HEK293T (cell line): ENCODE data around the gene ZFPM1.

Source experiments
- CTCF ChIA-PET: fragments of 350-600 bp; formaldehyde crosslinking; extraction: SDS; loops from one replicate; lab custom pipeline; 2021; ENCODE audit warnings: antibody characterized with exemption, inconsistent platforms; lab: Yijun Ruan, JAX
- POLR2A ChIA-PET: fragments of 350-600 bp; formaldehyde crosslinking; extraction: SDS; loops from one replicate; lab custom pipeline; 2020; ENCODE audit warnings: antibody characterized with exemption, inconsistent platforms; lab: Yijun Ruan, JAX
- DNase-seq: peaks from one replicate; pipeline ENCODE4 v3.0.0; 2012; ENCODE audit warnings: mixed read lengths; ENCODE audit errors: extremely low spot score
- ARNT ChIP-seq: fragments of 450-650 bp; IDR thresholded peaks from 2 replicates; pipeline ENCODE4 v1.6.1; 2017; ENCODE audit warnings: mild to moderate bottlenecking
- BHLHE40 ChIP-seq: fragments of 450-650 bp; IDR thresholded peaks from 2 replicates; pipeline ENCODE4 v1.6.1; 2016; ENCODE audit warnings: mild to moderate bottlenecking, moderate library complexity, borderline replicate concordance
- CTBP1 ChIP-seq: fragments of 450-650 bp; IDR thresholded peaks from 2 replicates; pipeline ENCODE4 v1.6.1; 2016; ENCODE audit warnings: borderline replicate concordance
- ELF4 ChIP-seq: fragments of 450-650 bp; IDR thresholded peaks from 2 replicates; pipeline ENCODE4 v1.6.1; 2017; ENCODE audit warnings: antibody characterized with exemption
- FOXA1 ChIP-seq: fragments of 450-650 bp; IDR thresholded peaks from 2 replicates; pipeline ENCODE4 v1.6.1; 2016; ENCODE audit warnings: mild to moderate bottlenecking
- FOXK2 ChIP-seq: fragments of 450-650 bp; IDR thresholded peaks from 2 replicates; pipeline ENCODE4 v1.6.1; 2016; ENCODE audit warnings: mild to moderate bottlenecking
- FOXM1 ChIP-seq: fragments of 450-650 bp; IDR thresholded peaks from 2 replicates; pipeline ENCODE4 v1.6.1; 2017; ENCODE audit warnings: mild to moderate bottlenecking, borderline replicate concordance
- HDGF ChIP-seq: fragments of 450-650 bp; IDR thresholded peaks from 2 replicates; pipeline ENCODE4 v1.6.1; 2017; ENCODE audit warnings: antibody characterized with exemption, borderline replicate concordance
- L3MBTL2 ChIP-seq: fragments of 450-650 bp; conservative IDR thresholded peaks from 2 replicates; pipeline ENCODE4 v1.6.1; 2016; ENCODE audit warnings: mild to moderate bottlenecking
- LEF1 ChIP-seq: fragments of 450-650 bp; IDR thresholded peaks from 2 replicates; pipeline ENCODE4 v1.6.1; 2017; ENCODE audit warnings: mild to moderate bottlenecking, borderline replicate concordance
- NFRKB ChIP-seq: fragments of 450-650 bp; IDR thresholded peaks from 2 replicates; pipeline ENCODE4 v1.6.1; 2016; ENCODE audit warnings: mild to moderate bottlenecking, moderate library complexity
- SP1 ChIP-seq: fragments of 450-650 bp; IDR thresholded peaks from 2 replicates; pipeline ENCODE4 v1.6.1; 2017
- SUZ12 ChIP-seq: fragments of 450-650 bp; IDR thresholded peaks from 2 replicates; pipeline ENCODE4 v1.6.1; 2016; ENCODE audit warnings: mild to moderate bottlenecking
- TARDBP ChIP-seq: fragments of 450-650 bp; IDR thresholded peaks from 2 replicates; pipeline ENCODE4 v1.6.1; 2016
- ZNF384 ChIP-seq: fragments of 450-650 bp; IDR thresholded peaks from 2 replicates; pipeline ENCODE4 v1.6.1; 2016
- TF ChIP-seq, protein P1 (sequence below): fragments of 450-650 bp; IDR thresholded peaks from 2 replicates; pipeline ENCODE4 v1.6.1; 2016

Gene ZFPM1

DNA sequence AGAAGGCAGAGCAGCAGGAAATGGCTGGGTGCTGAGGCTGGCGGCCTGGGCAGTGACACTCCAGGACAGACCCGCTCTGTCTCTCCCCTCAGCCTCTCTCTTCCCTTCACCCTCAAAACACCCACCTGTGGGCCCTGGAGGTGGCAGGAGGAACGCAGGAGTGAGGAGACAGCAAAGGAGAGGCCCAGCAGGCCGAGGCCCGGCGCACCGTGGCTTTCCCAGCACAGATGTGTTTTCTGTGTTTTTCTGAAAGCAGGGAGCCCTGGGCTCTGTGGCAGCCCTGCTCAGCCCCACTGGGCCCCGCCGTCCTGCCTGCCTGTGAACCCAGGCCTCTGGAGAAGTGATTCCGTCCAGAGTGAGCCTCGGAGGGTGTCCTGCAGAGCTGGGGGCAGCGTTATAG is 39.8 kb upstream of the ZFPM1 start:
- TF ChIP-seq ELF4 (no peak), FOXK2 (no peak), ZNF384 (no peak), HDGF (no peak), CTBP1 (no peak), FOXA1 (no peak), BHLHE40 (no peak), NFRKB (no peak), SUZ12 (no peak), SP1 (no peak), LEF1 (no peak), TARDBP (no peak), ARNT (no peak), FOXM1 (no peak), L3MBTL2 (no peak)
- TF ChIP-seq, protein P1, sequence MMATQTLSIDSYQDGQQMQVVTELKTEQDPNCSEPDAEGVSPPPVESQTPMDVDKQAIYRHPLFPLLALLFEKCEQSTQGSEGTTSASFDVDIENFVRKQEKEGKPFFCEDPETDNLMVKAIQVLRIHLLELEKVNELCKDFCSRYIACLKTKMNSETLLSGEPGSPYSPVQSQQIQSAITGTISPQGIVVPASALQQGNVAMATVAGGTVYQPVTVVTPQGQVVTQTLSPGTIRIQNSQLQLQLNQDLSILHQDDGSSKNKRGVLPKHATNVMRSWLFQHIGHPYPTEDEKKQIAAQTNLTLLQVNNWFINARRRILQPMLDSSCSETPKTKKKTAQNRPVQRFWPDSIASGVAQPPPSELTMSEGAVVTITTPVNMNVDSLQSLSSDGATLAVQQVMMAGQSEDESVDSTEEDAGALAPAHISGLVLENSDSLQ = no peak
- ChIA-PET POLR2A (no interaction called here), CTCF (no interaction called here)
- DNase-seq = no peak

DNA sequence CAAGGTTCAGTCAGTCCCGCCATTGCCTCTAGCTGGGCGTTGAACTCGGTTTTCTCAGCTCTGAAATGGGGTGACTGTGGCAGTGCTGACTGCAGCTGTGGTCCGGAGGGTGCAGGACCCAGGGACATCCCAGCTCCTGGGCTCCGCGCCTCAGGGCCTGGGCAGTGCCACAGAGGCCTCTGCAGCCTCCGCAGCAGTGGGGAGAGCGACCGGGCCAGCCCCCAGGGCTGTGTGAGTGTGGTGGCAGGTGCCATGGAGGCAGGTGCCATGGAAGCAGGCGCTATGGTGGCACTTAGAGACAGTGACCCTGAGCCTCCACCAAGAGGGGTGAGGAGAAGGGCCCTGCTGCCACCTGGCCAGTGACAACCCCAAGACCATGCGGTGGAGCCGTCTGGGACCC is 39.4 kb upstream of the ZFPM1 start:
- ChIA-PET CTCF (no interaction called here), POLR2A (no interaction called here)
- DNase-seq = no peak
- no peak for TF ChIP-seq L3MBTL2
- no peak for TF ChIP-seq BHLHE40
- TF ChIP-seq HDGF = no peak
- no peak for TF ChIP-seq NFRKB
- no peak for TF ChIP-seq SUZ12
- TF ChIP-seq, protein P1 = no peak
- no peak for TF ChIP-seq FOXK2
- no peak for TF ChIP-seq FOXA1
- no peak for TF ChIP-seq ARNT
- no peak for TF ChIP-seq ZNF384
- TF ChIP-seq LEF1 = no peak
- no peak for TF ChIP-seq ELF4

DNA sequence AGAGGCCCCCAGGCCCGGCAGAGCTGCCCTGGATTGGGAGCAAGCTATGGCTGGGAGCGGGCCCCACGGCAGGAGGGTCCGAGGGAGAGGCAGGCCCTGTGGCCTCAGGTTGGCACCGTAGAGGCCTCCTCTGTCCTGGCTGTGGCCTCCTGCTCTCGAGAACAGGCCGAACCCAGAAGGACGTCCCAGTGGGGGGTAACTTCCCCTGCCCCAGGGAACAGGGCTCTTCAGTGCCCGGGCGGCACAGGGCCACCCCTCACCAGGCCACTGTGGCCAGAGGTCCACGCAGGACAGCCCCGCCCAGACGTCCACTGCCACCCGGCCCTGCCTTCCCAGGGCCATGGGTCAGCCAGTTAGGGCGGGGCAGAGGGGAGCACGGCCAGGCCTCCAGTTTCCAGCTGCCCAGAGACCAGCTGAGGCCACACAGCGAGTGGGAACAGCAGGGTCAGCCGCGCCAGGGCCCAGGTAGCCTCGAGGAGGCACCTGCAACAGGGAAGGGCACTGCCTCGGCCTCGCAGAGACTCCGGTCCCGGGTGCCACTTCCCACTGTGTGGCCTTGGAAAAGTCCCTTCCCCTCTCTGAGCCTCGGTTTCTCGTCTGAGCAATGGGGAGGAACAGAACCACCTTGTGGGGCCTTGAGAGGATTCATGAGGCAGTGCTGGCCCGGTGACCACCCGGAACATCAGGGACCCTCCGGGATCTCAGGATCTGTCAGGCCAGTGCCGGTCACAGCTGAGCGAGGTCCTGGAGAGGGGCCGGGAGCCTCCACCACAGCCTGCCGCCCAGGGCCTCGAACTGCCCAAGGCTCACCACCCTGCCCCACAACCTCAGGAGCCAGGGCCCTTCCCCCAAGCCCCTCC is 38.3 kb upstream of the ZFPM1 start:
- DNase-seq = no peak
- ChIA-PET CTCF (no interaction called here), POLR2A (no interaction called here)
- TF ChIP-seq FOXA1 (no peak), TARDBP (no peak), LEF1 (no peak), CTBP1 (no peak), SUZ12 (no peak), ELF4 (no peak), HDGF (no peak), L3MBTL2 (no peak)
- TF ChIP-seq, protein P1 = no peak

DNA sequence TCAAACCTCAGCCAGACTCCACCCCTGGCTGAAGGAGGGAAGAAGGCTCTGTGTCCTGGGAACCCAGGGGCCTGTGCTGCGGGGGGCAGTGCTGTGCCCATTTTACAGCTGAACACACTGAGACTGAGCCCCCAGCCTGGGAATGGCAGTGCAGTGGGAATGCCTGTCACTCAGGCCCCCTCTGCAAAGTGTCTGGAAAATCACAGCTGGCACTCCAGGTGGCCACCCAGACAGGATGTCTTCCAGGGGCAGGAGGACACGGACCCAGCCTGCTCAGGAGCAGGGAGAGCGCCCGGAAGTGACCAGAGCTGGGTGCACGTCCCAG is 37.7 kb upstream of the ZFPM1 start:
- CTCF ChIA-PET = interaction anchor here (1.1 kb wide), 1 partner anchor 22 kb away, joined by 6 read pairs; no protein-coding TSS in a partner anchor
- TF ChIP-seq L3MBTL2 (no peak), FOXM1 (no peak), HDGF (no peak), CTBP1 (no peak), ELF4 (no peak), ZNF384 (no peak), SUZ12 (no peak)
- TF ChIP-seq, protein P1 = no peak
- POLR2A ChIA-PET = no interaction called here
- no peak for DNase-seq

DNA sequence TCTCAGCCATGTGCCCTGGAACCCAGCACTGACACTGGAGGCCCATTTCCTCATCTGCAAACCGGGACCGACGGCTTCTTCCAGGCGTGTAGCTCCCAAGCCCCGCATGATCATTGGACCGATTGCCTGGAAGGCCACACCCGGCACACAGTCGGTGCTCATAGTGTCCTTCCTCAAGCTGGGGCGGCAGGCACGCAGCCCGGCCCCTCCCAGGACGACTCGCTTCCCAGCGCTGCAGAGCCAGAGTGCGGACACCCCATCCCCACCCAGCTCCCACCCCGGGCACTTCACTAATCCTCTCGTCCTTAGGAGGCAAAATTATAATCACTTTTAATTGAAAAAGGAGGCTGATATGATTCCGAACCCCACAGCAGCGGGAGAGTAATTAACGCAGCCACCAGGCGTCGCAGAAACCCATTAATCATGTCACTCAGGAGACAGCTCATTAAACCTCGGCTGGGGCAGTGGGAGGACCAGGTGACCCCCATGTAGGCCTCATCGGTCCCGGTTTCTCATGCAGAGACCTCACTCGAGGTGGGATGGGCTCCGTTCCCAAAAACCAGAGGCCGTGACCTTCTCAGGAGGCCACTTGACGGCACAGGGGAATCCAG is 37.3 kb upstream of the ZFPM1 start:
- CTCF ChIA-PET = interaction anchor here (1.1 kb wide), 1 partner anchor 22 kb away, joined by 6 read pairs; no protein-coding TSS in a partner anchor

More for the DNA sequence above, 37.3 kb upstream of the ZFPM1 start:
- POLR2A ChIA-PET = no interaction called here
- TF ChIP-seq, protein P1 = peak; percentile 82
- TF ChIP-seq ZNF384 = no peak
- DNase-seq = no peak
